AG08395 (cell line): ENCODE data around the gene NOP10.

Source experiments
- DNase-seq: peaks from one replicate; pipeline ENCODE4 v3.0.0; 2012; ENCODE audit warnings: mixed read lengths, low spot score

The NOP10 gene

GRCh38 chr15:34330279-34330678, 12.7 kb downstream of the NOP10 start:
- no peak for DNase-seq

- DNase-seq, result no peak
Observed at GRCh38 chr15:34329006-34329405, 13.9 kb downstream of the NOP10 start.

GRCh38 chr15:34327906-34328305, 15.0 kb downstream of the NOP10 start:
- DNase-seq, result no peak

GRCh38 chr15:34325368-34325767, 17.6 kb downstream of the NOP10 start:
- no peak for DNase-seq

GRCh38 chr15:34324933-34325332, 18.0 kb downstream of the NOP10 start:
- no peak for DNase-seq

DNA sequence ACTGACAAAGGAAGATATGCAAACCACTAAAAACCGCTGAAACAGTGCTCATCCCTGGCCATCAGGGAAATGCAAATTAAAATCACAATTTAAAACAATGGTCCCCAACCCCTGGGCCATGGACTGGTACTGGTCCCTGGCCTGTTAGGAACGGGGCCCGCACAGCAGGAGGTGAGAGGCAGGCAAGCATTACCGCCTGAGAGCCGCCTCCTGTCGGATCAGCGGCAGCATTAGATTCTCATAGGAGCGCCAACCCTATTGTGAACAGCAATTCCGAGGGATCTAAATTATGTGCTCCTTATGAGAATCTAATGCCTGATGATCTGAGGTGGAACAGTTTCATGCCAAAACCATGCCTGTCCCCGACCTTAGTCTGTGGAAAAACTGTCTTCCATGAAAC, 19.7 kb downstream of the NOP10 start:
- no peak for DNase-seq

GRCh38 chr15:34318277-34319079, 24.5 kb downstream of the NOP10 start:
- DNase-seq, result peak; percentile 64

- no peak for DNase-seq
Observed at GRCh38 chr15:34314491-34315490, 28.1 kb downstream of the NOP10 start.

- no peak for DNase-seq
Observed at GRCh38 chr15:34311563-34311962, 31.4 kb downstream of the NOP10 start.

- no peak for DNase-seq
Observed at GRCh38 chr15:34304613-34305012, 38.3 kb downstream of the NOP10 start.

DNA sequence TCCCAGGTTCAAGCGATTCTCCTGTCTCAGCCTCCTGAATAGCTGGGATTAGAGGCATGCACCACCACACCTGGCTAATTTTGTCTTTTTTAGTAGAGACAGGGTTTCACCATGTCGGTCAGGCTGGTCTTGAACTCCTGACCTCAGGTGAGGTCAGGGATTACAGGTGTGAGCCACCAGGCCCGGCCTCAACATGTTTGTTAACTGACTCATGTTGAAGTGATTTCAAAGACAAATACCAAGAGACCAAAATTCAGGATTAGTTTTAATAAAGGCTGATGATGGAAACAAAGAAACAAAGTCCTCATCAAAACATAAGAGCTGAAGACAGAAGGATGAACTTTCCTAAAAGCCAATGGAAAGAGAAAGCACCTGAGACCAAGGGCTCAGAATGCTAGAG, 41.9 kb downstream of the NOP10 start:
- DNase-seq, result no peak

DNA sequence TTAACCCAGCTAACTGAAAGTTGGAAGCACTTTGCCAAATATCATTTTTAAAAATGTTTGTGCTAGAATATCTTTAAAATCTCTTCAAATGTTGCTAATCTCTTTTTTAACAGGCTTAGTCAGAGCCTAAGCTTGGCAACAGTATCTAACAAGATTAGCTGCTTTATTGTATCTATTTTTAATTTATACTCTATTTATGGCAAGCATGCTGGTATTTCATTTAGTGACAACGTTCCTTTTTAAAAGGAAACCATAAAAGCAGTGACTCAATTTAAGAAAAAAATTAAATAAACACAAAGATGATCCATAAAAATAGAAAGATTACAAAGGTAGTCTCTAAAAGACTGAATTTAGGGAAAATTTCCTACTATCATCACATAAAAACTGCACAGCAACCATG, 45.9 kb downstream of the NOP10 start:
- no peak for DNase-seq

DNA sequence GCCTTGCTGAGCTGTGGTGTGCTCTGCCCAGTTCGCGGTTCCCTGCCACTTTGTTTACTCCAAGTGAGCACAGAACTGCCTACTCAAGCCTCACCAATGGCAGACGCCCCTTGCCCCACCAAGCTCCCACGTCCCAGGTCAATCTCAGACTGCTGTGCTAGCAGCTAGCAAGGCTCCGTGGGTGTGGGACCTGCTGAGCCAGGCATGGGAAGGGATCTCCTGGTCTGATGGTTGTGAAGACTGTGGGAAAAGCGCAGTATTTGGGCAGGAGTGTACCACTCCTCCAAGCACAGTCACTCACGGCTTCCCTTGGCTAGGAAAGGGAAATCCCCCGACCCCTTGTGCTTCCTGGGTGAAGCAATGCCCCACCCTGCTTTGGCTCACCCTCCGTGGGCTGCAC, 50.3 kb downstream of the NOP10 start:
- DNase-seq, result no peak
